ENCODE results near the gene ZDHHC1. TPM values are rescaled to one million over a fixed set of nuclear protein-coding genes. Genes with fewer than 3 reads are reported as not detected.
"Not testable (repeated sequence)": the region's sequence is repeated elsewhere in the genome, so short reads cannot be mapped to it uniquely, and the experiment has no call there.

ZDHHC1 gene
- total RNA-seq, 1 donor = 9.0 TPM

DNA sequence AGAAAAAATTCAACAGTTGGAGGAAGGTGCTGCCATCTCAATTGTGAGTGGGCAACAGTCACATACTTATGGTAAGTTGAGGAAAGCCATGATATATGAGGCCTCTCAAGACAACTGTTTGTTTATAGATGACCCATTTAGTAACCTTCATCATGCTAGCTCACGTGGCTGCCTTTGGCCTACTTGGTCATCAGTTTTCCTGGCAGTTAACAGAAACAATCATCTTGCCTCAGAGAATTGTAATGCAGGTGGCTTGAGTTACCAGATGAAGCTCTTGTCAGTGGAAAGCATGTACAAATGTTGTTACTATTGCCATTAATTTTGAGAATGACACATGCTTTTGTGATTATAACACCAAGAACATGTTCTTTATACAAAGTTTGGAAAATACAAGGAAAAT is 37.6 kb downstream of the ZDHHC1 start:
- peak; percentile 29 for DNase-seq (ENCODE audit: insufficient read length, low spot score, missing footprints)
- Histone ChIP-seq H2AFZ (ENCODE audit: low read length) (no peak overlapping the region), H3K4me2 (ENCODE audit: insufficient read depth, low read length) (no peak overlapping the region), H4K20me1 (ENCODE audit: insufficient read depth, low read length) (no peaks in the 10 kb centered on the region), H3K4me3 (ENCODE audit: insufficient read depth, low read length) (no peak overlapping the region), H3K27me3 (ENCODE audit: insufficient read depth, low read length) (peaks cover 4% of the 10 kb centered on the region), H3K79me2 (ENCODE audit: insufficient read depth, low read length) (no peaks in the 10 kb centered on the region), H3K4me1 (ENCODE audit: insufficient read depth, low read length) (no peaks in the 10 kb centered on the region), H3K9me3 (ENCODE audit: low read depth, low read length) (no peaks in the 10 kb centered on the region), H3K27ac (ENCODE audit: low read depth, low read length) (no peak overlapping the region), H3K36me3 (ENCODE audit: insufficient read depth, low read length) (no peaks in the 10 kb centered on the region)
- TF ChIP-seq, protein P1, sequence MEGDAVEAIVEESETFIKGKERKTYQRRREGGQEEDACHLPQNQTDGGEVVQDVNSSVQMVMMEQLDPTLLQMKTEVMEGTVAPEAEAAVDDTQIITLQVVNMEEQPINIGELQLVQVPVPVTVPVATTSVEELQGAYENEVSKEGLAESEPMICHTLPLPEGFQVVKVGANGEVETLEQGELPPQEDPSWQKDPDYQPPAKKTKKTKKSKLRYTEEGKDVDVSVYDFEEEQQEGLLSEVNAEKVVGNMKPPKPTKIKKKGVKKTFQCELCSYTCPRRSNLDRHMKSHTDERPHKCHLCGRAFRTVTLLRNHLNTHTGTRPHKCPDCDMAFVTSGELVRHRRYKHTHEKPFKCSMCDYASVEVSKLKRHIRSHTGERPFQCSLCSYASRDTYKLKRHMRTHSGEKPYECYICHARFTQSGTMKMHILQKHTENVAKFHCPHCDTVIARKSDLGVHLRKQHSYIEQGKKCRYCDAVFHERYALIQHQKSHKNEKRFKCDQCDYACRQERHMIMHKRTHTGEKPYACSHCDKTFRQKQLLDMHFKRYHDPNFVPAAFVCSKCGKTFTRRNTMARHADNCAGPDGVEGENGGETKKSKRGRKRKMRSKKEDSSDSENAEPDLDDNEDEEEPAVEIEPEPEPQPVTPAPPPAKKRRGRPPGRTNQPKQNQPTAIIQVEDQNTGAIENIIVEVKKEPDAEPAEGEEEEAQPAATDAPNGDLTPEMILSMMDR (IDR thresholded peaks at IDR 0.05; ENCODE audit: extremely low read depth, low read depth, low read length) = no peak

- H3K27ac ChIP-seq (ENCODE audit: low read depth, low read length); H3K9me3 ChIP-seq (ENCODE audit: low read depth, low read length); H2AFZ ChIP-seq (ENCODE audit: low read length); H3K4me2 ChIP-seq (ENCODE audit: insufficient read depth, low read length); DNase-seq (ENCODE audit: insufficient read length, low spot score, missing footprints); H3K27me3 ChIP-seq (ENCODE audit: insufficient read depth, low read length); H3K4me1 ChIP-seq (ENCODE audit: insufficient read depth, low read length); H3K4me3 ChIP-seq (ENCODE audit: insufficient read depth, low read length); H3K79me2 ChIP-seq (ENCODE audit: insufficient read depth, low read length); H3K36me3 ChIP-seq (ENCODE audit: insufficient read depth, low read length); H4K20me1 ChIP-seq (ENCODE audit: insufficient read depth, low read length): not testable (repeated sequence)
Measured at GRCh38 chr16:67376012-67376411, 40.3 kb downstream of the ZDHHC1 start.

DNA sequence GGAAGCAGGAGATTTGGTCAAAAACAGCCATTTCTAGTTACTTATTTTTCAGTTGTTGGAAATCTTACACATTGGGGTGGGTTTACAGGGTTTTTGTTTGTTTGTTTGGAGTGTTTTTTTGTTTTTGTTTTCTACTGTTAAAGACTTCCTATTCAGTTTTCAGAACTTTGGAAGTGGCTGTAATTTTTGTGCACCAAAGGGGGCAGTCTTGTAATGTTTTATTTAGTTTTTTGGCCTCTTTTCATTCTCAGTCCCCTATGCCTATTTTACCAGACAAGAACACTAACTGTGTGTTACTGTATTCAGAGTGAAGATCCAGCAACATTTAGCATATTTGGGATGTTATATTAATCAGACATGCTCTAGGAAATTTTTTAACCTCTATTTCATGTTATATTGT is 43.6 kb downstream of the ZDHHC1 start:
- Histone ChIP-seq H3K9me3 (ENCODE audit: low read depth, low read length) (no peaks in the 10 kb centered on the region), H3K27ac (ENCODE audit: low read depth, low read length) (no peak overlapping the region), H3K79me2 (ENCODE audit: insufficient read depth, low read length) (no peaks in the 10 kb centered on the region), H3K36me3 (ENCODE audit: insufficient read depth, low read length) (no peaks in the 10 kb centered on the region), H3K4me2 (ENCODE audit: insufficient read depth, low read length) (no peak overlapping the region), H2AFZ (ENCODE audit: low read length) (no peak overlapping the region), H3K4me3 (ENCODE audit: insufficient read depth, low read length) (no peak overlapping the region), H4K20me1 (ENCODE audit: insufficient read depth, low read length) (no peaks in the 10 kb centered on the region), H3K27me3 (ENCODE audit: insufficient read depth, low read length) (peaks cover 27% of the 10 kb centered on the region), H3K4me1 (ENCODE audit: insufficient read depth, low read length) (no peaks in the 10 kb centered on the region)
- TF ChIP-seq, protein P1 (IDR thresholded peaks at IDR 0.05; ENCODE audit: extremely low read depth, low read depth, low read length) = peak; percentile 57
- peak; percentile 32 for DNase-seq (ENCODE audit: insufficient read length, low spot score, missing footprints)

- TF ChIP-seq, protein P1 (IDR thresholded peaks at IDR 0.05; ENCODE audit: extremely low read depth, low read depth, low read length) = no peak
- no peaks in the 10 kb centered on the region for H3K4me1 ChIP-seq (ENCODE audit: insufficient read depth, low read length)
- peaks cover 36% of the 10 kb centered on the region for H3K27me3 ChIP-seq (ENCODE audit: insufficient read depth, low read length)
- peak; percentile 51 for DNase-seq (ENCODE audit: insufficient read length, low spot score, missing footprints)
- H3K27ac ChIP-seq (ENCODE audit: low read depth, low read length) = no peak overlapping the region
- no peaks in the 10 kb centered on the region for H3K36me3 ChIP-seq (ENCODE audit: insufficient read depth, low read length)
- no peaks in the 10 kb centered on the region for H4K20me1 ChIP-seq (ENCODE audit: insufficient read depth, low read length)
- no peaks in the 10 kb centered on the region for H3K9me3 ChIP-seq (ENCODE audit: low read depth, low read length)
- H3K4me3 ChIP-seq (ENCODE audit: insufficient read depth, low read length) = no peak overlapping the region
- no peak overlapping the region for H2AFZ ChIP-seq (ENCODE audit: low read length)
- no peak overlapping the region for H3K4me2 ChIP-seq (ENCODE audit: insufficient read depth, low read length)
- H3K79me2 ChIP-seq (ENCODE audit: insufficient read depth, low read length) = no peaks in the 10 kb centered on the region
Measured at GRCh38 chr16:67370661-67371060, 45.6 kb downstream of the ZDHHC1 start.

Data from osteoblast (primary cell).